H1 (cell line): ENCODE measurements around the gene ZNF646. TPM values are rescaled to one million over a fixed set of nuclear protein-coding genes. Genes with fewer than 3 reads are reported as not detected.

Experiments
- CTCF ChIA-PET: fragments of 300-600 bp; sonication (Branson Sonifier 250); formaldehyde crosslinking; loops from one replicate; lab custom pipeline; 2021; ENCODE audit not compliant: partially characterized antibody; lab: Charles Lee
- POLR2A ChIA-PET: fragments of 300-600 bp; sonication (Branson Sonifier 250); formaldehyde crosslinking; loops from one replicate; lab custom pipeline; 2021; ENCODE audit warnings: inconsistent platforms; ENCODE audit not compliant: partially characterized antibody; lab: Charles Lee
- DNase-seq, 2 experiments: peaks; one replicate each; pipeline versions ENCODE4 v3.0.0 to v3.0.0-alpha.2; 2010 to 2022; ENCODE audit warnings: low spot score in 2 of 2, low read depth in 1 of 2, mixed read lengths in 1 of 2
- FAIRE-seq: peaks from 2 replicates; lab custom pipeline; 2011; peaks lifted over from hg19 to GRCh38; lab: Jason Lieb, UNC
- H2AFZ ChIP-seq: 2 replicates; pipeline ENCODE4 v1.8.1; 2012; ENCODE audit warnings: low read length, inconsistent platforms
- H2AK5ac ChIP-seq: 2 replicates; pipeline ENCODE4 v1.6.1; 2013; ENCODE audit warnings: low read depth, low read length
- H2BK120ac ChIP-seq: replicated peaks from 2 replicates; pipeline ENCODE3; 2013; ENCODE audit warnings: low read depth, low read length, inconsistent platforms
- H2BK12ac ChIP-seq: 2 replicates; pipeline ENCODE4 v1.6.1; 2013; ENCODE audit warnings: low read depth, low read length
- H2BK15ac ChIP-seq: 2 replicates; pipeline ENCODE4 v1.6.1; 2013; ENCODE audit warnings: low read length
- H2BK20ac ChIP-seq: 2 replicates; pipeline ENCODE4 v1.6.1; 2013; ENCODE audit warnings: low read length
- H2BK5ac ChIP-seq: 2 replicates; pipeline ENCODE4 v1.6.1; 2013; ENCODE audit warnings: low read depth, low read length
- H3K14ac ChIP-seq: 2 replicates; pipeline ENCODE4 v1.6.1; 2013; ENCODE audit warnings: inconsistent platforms; ENCODE audit not compliant: insufficient read length
- H3K18ac ChIP-seq: 2 replicates; pipeline ENCODE4 v1.6.1; 2013; ENCODE audit warnings: low read length; ENCODE audit errors: extremely low read depth
- H3K23ac ChIP-seq: 2 replicates; pipeline ENCODE4 v1.6.1; 2013; ENCODE audit warnings: inconsistent platforms; ENCODE audit not compliant: insufficient read length
- H3K23me2 ChIP-seq: 2 replicates; pipeline ENCODE4 v1.6.1; 2013; ENCODE audit warnings: low read depth, low read length
- H3K27ac ChIP-seq: 2 replicates; pipeline ENCODE4 v1.6.1; 2011; ENCODE audit warnings: low read depth, low read length, inconsistent platforms
- H3K27me3 ChIP-seq, 4 experiments: replicated peaks in 1 of 4; 1 replicate in 1 of 4; 2 replicates in 3 of 4; pipeline versions ENCODE4 v1.6.1 to v1.8.1; 2011 to 2013; ENCODE audit warnings: low read length in 3 of 4, mild to moderate bottlenecking in 3 of 4, inconsistent platforms in 2 of 4, mixed read lengths in 2 of 4, moderate library complexity in 1 of 4; ENCODE audit not compliant: control insufficient read depth in 3 of 4, insufficient read depth in 3 of 4; ENCODE audit errors: extremely low read depth in 1 of 4
- H3K36me3 ChIP-seq, 4 experiments: 2 replicates each; pipeline versions ENCODE4 v1.6.1 to v1.8.1; 2011 to 2013; ENCODE audit warnings: mild to moderate bottlenecking in 4 of 4, low read length in 3 of 4, moderate library complexity in 2 of 4, control low read depth in 1 of 4, inconsistent platforms in 1 of 4; ENCODE audit not compliant: insufficient read depth in 4 of 4, control insufficient read depth in 2 of 4
- H3K4ac ChIP-seq: replicated peaks from 2 replicates; pipeline ENCODE3; 2013; ENCODE audit warnings: low read length, low read depth, mixed read lengths, inconsistent platforms; ENCODE audit not compliant: insufficient read length
- H3K4me1 ChIP-seq, 4 experiments: replicated peaks in 1 of 4; 1 replicate in 1 of 4; 2 replicates in 3 of 4; pipeline versions ENCODE4 v1.6.1 to v1.8.1; 2011 to 2013; ENCODE audit warnings: low read length in 3 of 4, inconsistent platforms in 2 of 4, mixed read lengths in 1 of 4; ENCODE audit not compliant: insufficient read depth in 4 of 4, control insufficient read depth in 3 of 4
- H3K4me2 ChIP-seq, 2 experiments: 2 replicates each; pipeline versions ENCODE4 v1.6.1 to v1.8.1; 2011 to 2013; ENCODE audit warnings: low read depth in 2 of 2, low read length in 2 of 2, control low read depth in 1 of 2, inconsistent platforms in 1 of 2, mild to moderate bottlenecking in 1 of 2; ENCODE audit not compliant: insufficient read depth in 1 of 2
- H3K4me3 ChIP-seq, 4 experiments: fragments of 200-600, 300-600 bp in 1 of 4; sonication (generic), shearing (Covaris generic), sonication (Bioruptor Twin) in 1 of 4; 2 replicates each; pipeline versions ENCODE4 v1.5.1 to v1.8.1; 2011 to 2016; ENCODE audit warnings: low read length in 4 of 4, low read depth in 3 of 4, control low read depth in 2 of 4, inconsistent platforms in 2 of 4, mild to moderate bottlenecking in 2 of 4, mixed read lengths in 1 of 4, moderate library complexity in 1 of 4; ENCODE audit not compliant: insufficient read depth in 2 of 4; ENCODE audit errors: extremely low read depth in 1 of 4
- H3K56ac ChIP-seq: replicated peaks from 2 replicates; pipeline ENCODE3; 2013; ENCODE audit warnings: low read depth, mild to moderate bottlenecking, mixed read lengths, low read length, inconsistent platforms; ENCODE audit not compliant: insufficient read length
- H3K79me1 ChIP-seq: 2 replicates; pipeline ENCODE4 v1.6.1; 2013; ENCODE audit warnings: low read depth, low read length, control low read depth
- H3K79me2 ChIP-seq, 2 experiments: 2 replicates each; pipeline versions ENCODE4 v1.6.1 to v1.8.1; 2012 to 2013; ENCODE audit warnings: low read length in 2 of 2, mild to moderate bottlenecking in 2 of 2, inconsistent platforms in 1 of 2; ENCODE audit not compliant: insufficient read depth in 2 of 2, control insufficient read depth in 1 of 2
- H3K9ac ChIP-seq, 4 experiments: replicated peaks in 1 of 4; 1 replicate in 1 of 4; 2 replicates in 3 of 4; pipeline versions ENCODE4 v1.6.1 to v1.8.1; 2011 to 2013; ENCODE audit warnings: low read depth in 3 of 4, low read length in 3 of 4, control low read depth in 2 of 4, mild to moderate bottlenecking in 2 of 4, moderate library complexity in 2 of 4, inconsistent platforms in 1 of 4; ENCODE audit errors: extremely low read depth in 1 of 4
- H3K9me3 ChIP-seq, 2 experiments: 2 replicates each; pipeline versions ENCODE4 v1.6.1 to v1.8.1; 2012 to 2013; ENCODE audit warnings: mild to moderate bottlenecking in 2 of 2, moderate library complexity in 2 of 2, control low read depth in 1 of 2, inconsistent platforms in 1 of 2, low read depth in 1 of 2, low read length in 1 of 2, mixed read lengths in 1 of 2; ENCODE audit not compliant: insufficient read depth in 2 of 2
- H4K20me1 ChIP-seq, 2 experiments: replicated peaks in 1 of 2; 2 replicates each; pipeline versions ENCODE3 to v1.8.1; 2011 to 2013; ENCODE audit warnings: inconsistent platforms in 2 of 2, low read length in 2 of 2, mild to moderate bottlenecking in 1 of 2; ENCODE audit not compliant: insufficient read depth in 2 of 2, control insufficient read depth in 1 of 2
- H4K5ac ChIP-seq: 2 replicates; pipeline ENCODE4 v1.6.1; 2013; ENCODE audit warnings: low read length, low read depth, mixed read lengths, inconsistent platforms; ENCODE audit not compliant: insufficient read length
- H4K8ac ChIP-seq: 2 replicates; pipeline ENCODE4 v1.8.0; 2013; ENCODE audit warnings: mild to moderate bottlenecking, moderate library complexity, low read length, inconsistent platforms; ENCODE audit not compliant: insufficient read depth; ENCODE audit errors: extremely low read depth
- H4K91ac ChIP-seq: replicated peaks from 2 replicates; pipeline ENCODE3; 2013; ENCODE audit warnings: low read length, mixed read lengths, inconsistent platforms; ENCODE audit not compliant: insufficient read length
- SP2 ChIP-seq: IDR thresholded peaks from 2 replicates; pipeline ENCODE4 v1.6.1; 2012; ENCODE audit warnings: mild to moderate bottlenecking, low read length, inconsistent platforms
- SRF ChIP-seq: IDR thresholded peaks from 2 replicates; pipeline ENCODE4 v1.6.1; 2011; ENCODE audit warnings: mild to moderate bottlenecking, low read depth, low read length, moderate library complexity
- WGBS, 2 experiments: shearing (Covaris generic) in 1 of 2; methylation state at CpG; one replicate each; pipeline versions ENCODE4 v1.1.6 to v1.1.7; 2013 to 2015; ENCODE audit warnings: low lambda C conversion rate in 2 of 2, mixed read lengths in 2 of 2, inconsistent platforms in 1 of 2, low coverage in 1 of 2, missing lambda C conversion rate in 1 of 2; ENCODE audit not compliant: insufficient replicate concordance in 2 of 2, insufficient coverage in 1 of 2, insufficient read length in 1 of 2; ENCODE audit errors: extremely low coverage in 1 of 2, missing lambda C conversion rate in 1 of 2; 5-methylcytosine and 5-hydroxymethylcytosine counted together
- polyA plus RNA-seq, 7 experiments: library from polyadenylated mRNA; depleted of rRNA in 3 of 7; stranded (reverse) in 5 of 7; unstranded in 2 of 7; fragments of >200 nt in 5 of 7; fragments of 200-250 nt in 2 of 7; gene quantifications; 1 replicate in 5 of 7; 2 replicates in 1 of 7; 4 replicates in 1 of 7; pipeline versions ENCODE4 v1.2.1 to v1.2.3, GENCODE V29; 2011 to 2013; ENCODE audit warnings: missing spikeins in 2 of 7, mixed read lengths in 2 of 7
- total RNA-seq: library from RNA; stranded (reverse); fragmentation: NEBNext Ultra II Directional; extraction: Animal tissue kit (Norgen Biotek cat#: 25700); gene quantifications from 2 replicates; pipeline ENCODE4 v1.2.1, GENCODE V29; 2021
- TF ChIP-seq, protein P1 (sequence below): IDR thresholded peaks from 2 replicates; pipeline ENCODE4 v1.6.1; 2011; ENCODE audit warnings: low read length, improper control_type of control experiment

The ZNF646 gene
- total and polyA plus RNA-seq, 2 of the 8 experiments (the other 6 are each of a cell fraction or from before 2014, with no cell fraction given), result 6.5 to 25.0 TPM

DNA sequence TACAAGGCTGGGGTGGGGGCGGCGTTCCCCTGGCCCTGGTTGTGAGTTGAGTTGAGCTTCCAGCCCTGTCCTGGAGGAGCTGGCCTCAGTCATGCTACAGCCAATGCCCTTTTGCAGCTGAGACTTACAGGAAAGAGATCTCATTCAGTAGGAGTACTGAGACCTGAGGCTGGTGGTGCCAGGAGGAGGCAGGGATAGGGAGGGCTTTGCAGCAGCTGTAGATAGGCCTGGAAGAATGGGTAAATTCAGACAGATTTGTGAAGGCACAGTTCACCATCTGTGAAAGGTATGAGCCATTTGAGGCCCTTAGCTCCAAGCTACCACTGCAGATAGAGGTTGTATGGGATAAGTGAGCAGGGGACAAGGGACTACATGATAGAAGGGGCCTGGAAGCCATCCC lies 35.2 kb upstream of the ZNF646 start:
- WGBS, 2 experiments, result 80% methylated on average over 2 of the region's 2 CpGs; no CpG with 5 or more reads in 1 of the 2 experiments
- H4K5ac ChIP-seq, result no peak overlapping the region
- H3K4me3 ChIP-seq, result no peak overlapping the region
- H3K18ac ChIP-seq, result no peak overlapping the region
- H3K4ac ChIP-seq, result no peak overlapping the region
- DNase-seq, result no peak
- peaks cover 0 to 5% of the 10 kb centered on the region in 2 experiments for H4K20me1 ChIP-seq
- H4K8ac ChIP-seq, result no peak overlapping the region
- no peak overlapping the region for H2BK12ac ChIP-seq
- H3K27ac ChIP-seq, result no peak overlapping the region
- H3K79me2 ChIP-seq, result no peaks in the 10 kb centered on the region
- no peak overlapping the region for H2BK120ac ChIP-seq
- no peaks in the 10 kb centered on the region for H3K9me3 ChIP-seq
- H3K4me2 ChIP-seq, result no peak overlapping the region
- no peak overlapping the region for H2BK20ac ChIP-seq
- peaks cover 0 to 7% (median 0%) of the 10 kb centered on the region in 4 experiments; a peak in 1 of 8 replicates for H3K36me3 ChIP-seq
- H3K79me1 ChIP-seq, result no peaks in the 10 kb centered on the region; the same call in 1 of the 2 replicates
- TF ChIP-seq, protein P1, sequence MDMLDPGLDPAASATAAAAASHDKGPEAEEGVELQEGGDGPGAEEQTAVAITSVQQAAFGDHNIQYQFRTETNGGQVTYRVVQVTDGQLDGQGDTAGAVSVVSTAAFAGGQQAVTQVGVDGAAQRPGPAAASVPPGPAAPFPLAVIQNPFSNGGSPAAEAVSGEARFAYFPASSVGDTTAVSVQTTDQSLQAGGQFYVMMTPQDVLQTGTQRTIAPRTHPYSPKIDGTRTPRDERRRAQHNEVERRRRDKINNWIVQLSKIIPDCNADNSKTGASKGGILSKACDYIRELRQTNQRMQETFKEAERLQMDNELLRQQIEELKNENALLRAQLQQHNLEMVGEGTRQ, result no peak
- TF ChIP-seq SRF (no peak), SP2 (no peak)
- no peak for FAIRE-seq
- H4K91ac ChIP-seq, result no peak overlapping the region
- H3K14ac ChIP-seq, result no peak overlapping the region
- H2AFZ ChIP-seq, result no peak overlapping the region
- no peak overlapping the region for H3K56ac ChIP-seq
- H3K9ac ChIP-seq, result no peak overlapping the region
- ChIA-PET CTCF (interaction anchor here (1.5 kb wide), 2 partner anchors 16 to 53 kb away, joined by 3 to 4 read pairs; no protein-coding TSS in a partner anchor), POLR2A (interaction anchor here (1.6 to 1.9 kb wide), 2 partner anchors 12 to 53 kb away, joined by 4 to 5 read pairs; no protein-coding TSS in a partner anchor)
- no peak overlapping the region for H2AK5ac ChIP-seq
- H2BK5ac ChIP-seq, result no peak overlapping the region
- no peak overlapping the region for H2BK15ac ChIP-seq
- H3K23me2 ChIP-seq, result peaks cover 3% of the 10 kb centered on the region; the same call in 1 of the 2 replicates
- H3K23ac ChIP-seq, result no peak overlapping the region
- H3K27me3 ChIP-seq, result no peaks in the 10 kb centered on the region
- peaks cover 0 to 3% (median 0%) of the 10 kb centered on the region in 4 experiments; a peak in 3 of 7 replicates for H3K4me1 ChIP-seq
